Renal cortical epithelial cell (primary cell): Measurements from ENCODE around the gene TPM2. TPM values are rescaled to one million over a fixed set of nuclear protein-coding genes. Genes with fewer than 3 reads are reported as not detected.

Experiments
- total RNA-seq: library from RNA; depleted of rRNA; stranded (reverse); fragments of >200 nt; gene quantifications from 2 replicates; pipeline ENCODE4 v1.2.3, GENCODE V29; 2014

Gene TPM2
- total RNA-seq, 1 donor from 2014 or later = 124 TPM

Other genes with a start within 250 kb of the TPM2 start
- 20.8 and 42.4 TPM in 2 replicates for gene RUSC2, start 199.8 kb downstream of the TPM2 start, total RNA-seq
- gene TESK1, start 84.7 kb downstream of the TPM2 start, total RNA-seq = 5.6 and 10.6 TPM in 2 replicates
- 0.60 and 1.2 TPM in 2 replicates for gene CD72, start 71.5 kb downstream of the TPM2 start, total RNA-seq
- gene SIT1, start 39.0 kb downstream of the TPM2 start, total RNA-seq = not detected in 2 replicates
- 5,792 and 14,792 TPM in 2 replicates for gene RMRP, start 31.9 kb downstream of the TPM2 start, total RNA-seq
- gene CCDC107, start 31.6 kb downstream of the TPM2 start, total RNA-seq = 11.9 and 24.8 TPM in 2 replicates
- 0.25 and 9.9 TPM in 2 replicates for gene ARHGEF39, start 24.7 kb downstream of the TPM2 start, total RNA-seq
- 6.8 and 6.9 TPM in 2 replicates for gene CA9, start 16.0 kb downstream of the TPM2 start, total RNA-seq
- 266 and 772 TPM in 2 replicates for gene TLN1, start 42.3 kb upstream of the TPM2 start, total RNA-seq
- 57.8 and 152 TPM in 2 replicates for gene CREB3, start 42.7 kb upstream of the TPM2 start, total RNA-seq
- 14.9 and 46.9 TPM in 2 replicates for gene GBA2, start 59.3 kb upstream of the TPM2 start, total RNA-seq
- gene RGP1, start 59.4 kb upstream of the TPM2 start, total RNA-seq = 13.7 and 24.3 TPM in 2 replicates
- gene MSMP, start 64.4 kb upstream of the TPM2 start, total RNA-seq = not detected in 2 replicates
- gene NPR2, start 101.7 kb upstream of the TPM2 start, total RNA-seq = 13.9 and 35.6 TPM in 2 replicates
- 0.80 TPM in 1 of 2 replicates, not detected in the other for gene SPAG8, start 122.3 kb upstream of the TPM2 start, total RNA-seq
- gene HINT2, start 125.1 kb upstream of the TPM2 start, total RNA-seq = 12.7 and 25.7 TPM in 2 replicates
- not detected in 2 replicates for gene FAM221B, start 138.8 kb upstream of the TPM2 start, total RNA-seq
- 0.69 and 9.4 TPM in 2 replicates for gene TMEM8B, start 139.3 kb upstream of the TPM2 start, total RNA-seq
- gene OR13J1, start 180.5 kb upstream of the TPM2 start, total RNA-seq = not detected in 2 replicates
- 0.45 TPM in 1 of 2 replicates, not detected in the other for gene HRCT1, start 216.3 kb upstream of the TPM2 start, total RNA-seq
- 0.17 TPM in 1 of 2 replicates, not detected in the other for gene SPAAR, start 219.6 kb upstream of the TPM2 start, total RNA-seq